SK-N-SH (cell line): ENCODE data around the gene MT1H.

Source experiments
- CTCF ChIP-seq: fragments of 200-600 bp; sonication (generic); IDR thresholded peaks from 2 replicates; pipeline ENCODE4 v1.6.1; 2017; ENCODE audit warnings: antibody characterized with exemption, mild to moderate bottlenecking, moderate library complexity
- EP300 ChIP-seq, 2 experiments: IDR thresholded peaks; 2 replicates each; pipeline versions ENCODE4 v1.4.0 to v1.6.1; 2012; ENCODE audit warnings: borderline replicate concordance in 1 of 2, low read depth in 1 of 2, low read length in 1 of 2
- EZH2phosphoT487 ChIP-seq: fragments of 200-600 bp; sonication (generic); IDR thresholded peaks from 2 replicates; pipeline ENCODE4 v1.6.1; 2017; ENCODE audit warnings: low read depth, mixed run types, mild to moderate bottlenecking, antibody characterized with exemption, moderate library complexity, borderline replicate concordance
- GABPA ChIP-seq: IDR thresholded peaks from 2 replicates; pipeline ENCODE4 v1.4.0; 2012; ENCODE audit warnings: low read depth, mild to moderate bottlenecking
- JUND ChIP-seq: IDR thresholded peaks from 2 replicates; pipeline ENCODE4 v1.4.0; 2012
- MAX ChIP-seq: IDR thresholded peaks from 2 replicates; pipeline ENCODE4 v1.4.0; 2012; ENCODE audit warnings: low read depth
- MEF2A ChIP-seq: IDR thresholded peaks from 2 replicates; pipeline ENCODE4 v1.4.0; 2012; ENCODE audit warnings: low read depth, borderline replicate concordance
- MXI1 ChIP-seq: IDR thresholded peaks from 2 replicates; pipeline ENCODE4 v1.6.1; 2012; ENCODE audit warnings: mild to moderate bottlenecking, low read depth, low read length, improper control_type of control experiment
- NFIC ChIP-seq: IDR thresholded peaks from 2 replicates; pipeline ENCODE4 v1.4.0; 2012; ENCODE audit warnings: borderline replicate concordance
- NRF1 ChIP-seq: IDR thresholded peaks from 2 replicates; pipeline ENCODE4 v1.6.1; 2012; ENCODE audit warnings: low read depth, mild to moderate bottlenecking, low read length
- POLR2AphosphoS5 ChIP-seq: IDR thresholded peaks from 2 replicates; pipeline ENCODE4 v1.6.1; 2012; ENCODE audit warnings: low read depth, low read length
- RAD21 ChIP-seq: IDR thresholded peaks from 2 replicates; pipeline ENCODE4 v1.6.1; 2012; ENCODE audit warnings: mild to moderate bottlenecking, low read length
- RFX5 ChIP-seq: IDR thresholded peaks from 2 replicates; pipeline ENCODE4 v1.6.1; 2012; ENCODE audit warnings: mild to moderate bottlenecking, improper control_type of control experiment, low read length
- TF ChIP-seq, protein P1 (sequence below): fragments of 150-350 bp; IDR thresholded peaks from 2 replicates; pipeline ENCODE4 v1.6.1; 2017; ENCODE audit warnings: antibody characterized with exemption, low read length, low read depth, borderline replicate concordance

GRCh38 chr16:56684256-56684925 lies 14.8 kb downstream of the MT1H start:
- TF ChIP-seq RFX5 = no peak
- no peak for TF ChIP-seq NRF1
- no peak for TF ChIP-seq MXI1
- TF ChIP-seq POLR2AphosphoS5 = no peak
- TF ChIP-seq CTCF = no peak
- TF ChIP-seq EP300 (IDR thresholded peaks at IDR 0.05; ENCODE audit: borderline replicate concordance in 1 of 2, low read depth in 1 of 2, low read length in 1 of 2) = no peak
- TF ChIP-seq JUND = no peak
- no peak for TF ChIP-seq NFIC
- TF ChIP-seq RAD21 = no peak
- no peak for TF ChIP-seq EZH2phosphoT487
- TF ChIP-seq MAX = no peak
- TF ChIP-seq, protein P1, sequence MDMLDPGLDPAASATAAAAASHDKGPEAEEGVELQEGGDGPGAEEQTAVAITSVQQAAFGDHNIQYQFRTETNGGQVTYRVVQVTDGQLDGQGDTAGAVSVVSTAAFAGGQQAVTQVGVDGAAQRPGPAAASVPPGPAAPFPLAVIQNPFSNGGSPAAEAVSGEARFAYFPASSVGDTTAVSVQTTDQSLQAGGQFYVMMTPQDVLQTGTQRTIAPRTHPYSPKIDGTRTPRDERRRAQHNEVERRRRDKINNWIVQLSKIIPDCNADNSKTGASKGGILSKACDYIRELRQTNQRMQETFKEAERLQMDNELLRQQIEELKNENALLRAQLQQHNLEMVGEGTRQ = no peak
- no peak for TF ChIP-seq MEF2A
- no peak for TF ChIP-seq GABPA
